T-helper 1 cell (primary cell): Measurements from ENCODE around the gene HIP1R.
A peak's percentile ranks its signal among the peaks of the same experiment; 100 is the strongest.

Source experiments
- DNase-seq, 5 donors: peaks; one replicate each; pipeline ENCODE4 v3.0.0-alpha.2; 2012 to 2020

The HIP1R gene

DNA sequence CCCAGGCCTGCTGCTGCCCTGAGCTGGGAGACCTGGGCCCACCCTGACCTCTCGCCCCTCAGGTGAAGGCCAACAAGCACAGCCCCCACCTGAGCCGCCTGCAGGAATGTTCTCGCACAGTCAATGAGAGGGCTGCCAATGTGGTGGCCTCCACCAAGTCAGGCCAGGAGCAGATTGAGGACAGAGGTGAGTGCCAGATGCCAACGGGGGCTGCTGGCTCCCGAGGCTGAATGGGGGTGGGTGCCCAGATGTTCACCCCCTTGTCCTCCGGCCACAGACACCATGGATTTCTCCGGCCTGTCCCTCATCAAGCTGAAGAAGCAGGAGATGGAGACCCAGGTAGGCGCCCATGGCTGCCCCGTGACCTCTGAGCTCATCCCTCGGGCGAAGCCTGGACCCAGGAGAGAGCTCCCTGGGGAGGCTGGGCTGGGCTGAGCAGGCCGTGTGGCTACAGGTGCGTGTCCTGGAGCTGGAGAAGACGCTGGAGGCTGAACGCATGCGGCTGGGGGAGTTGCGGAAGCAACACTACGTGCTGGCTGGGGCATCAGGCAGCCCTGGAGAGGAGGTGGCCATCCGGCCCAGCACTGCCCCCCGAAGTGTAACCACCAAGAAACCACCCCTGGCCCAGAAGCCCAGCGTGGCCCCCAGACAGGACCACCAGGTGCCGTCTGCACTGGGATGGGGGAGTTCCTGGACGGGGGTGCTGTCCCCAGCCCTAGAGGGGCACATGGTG, 25.8 kb downstream of the HIP1R start:
- DNase-seq, result no peak

DNA sequence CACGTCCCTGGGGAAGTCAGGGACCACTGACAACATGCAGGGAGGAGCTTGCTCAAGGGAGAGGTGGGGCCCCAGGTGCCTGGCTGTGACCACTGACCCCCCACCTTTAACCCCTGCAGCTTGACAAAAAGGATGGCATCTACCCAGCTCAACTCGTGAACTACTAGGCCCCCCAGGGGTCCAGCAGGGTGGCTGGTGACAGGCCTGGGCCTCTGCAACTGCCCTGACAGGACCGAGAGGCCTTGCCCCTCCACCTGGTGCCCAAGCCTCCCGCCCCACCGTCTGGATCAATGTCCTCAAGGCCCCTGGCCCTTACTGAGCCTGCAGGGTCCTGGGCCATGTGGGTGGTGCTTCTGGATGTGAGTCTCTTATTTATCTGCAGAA, 26.3 kb downstream of the HIP1R start:
- no peak for DNase-seq

DNA sequence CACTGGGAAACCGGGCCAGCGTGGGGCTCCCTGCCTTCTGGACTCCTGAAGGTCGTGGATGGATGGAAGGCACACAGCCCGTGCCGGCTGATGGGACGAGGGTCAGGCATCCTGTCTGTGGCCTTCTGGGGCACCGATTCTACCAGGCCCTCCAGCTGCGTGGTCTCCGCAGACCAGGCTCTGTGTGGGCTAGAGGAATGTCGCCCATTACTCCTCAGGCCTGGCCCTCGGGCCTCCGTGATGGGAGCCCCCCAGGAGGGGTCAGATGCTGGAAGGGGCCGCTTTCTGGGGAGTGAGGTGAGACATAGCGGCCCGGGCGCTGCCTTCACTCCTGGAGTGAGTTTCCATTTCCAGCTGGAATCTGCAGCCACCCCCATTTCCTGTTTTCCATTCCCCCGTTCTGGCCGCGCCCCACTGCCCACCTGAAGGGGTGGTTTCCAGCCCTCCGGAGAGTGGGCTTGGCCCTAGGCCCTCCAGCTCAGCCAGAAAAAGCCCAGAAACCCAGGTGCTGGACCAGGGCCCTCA, 26.9 kb downstream of the HIP1R start:
- DNase-seq, result no peak

DNA sequence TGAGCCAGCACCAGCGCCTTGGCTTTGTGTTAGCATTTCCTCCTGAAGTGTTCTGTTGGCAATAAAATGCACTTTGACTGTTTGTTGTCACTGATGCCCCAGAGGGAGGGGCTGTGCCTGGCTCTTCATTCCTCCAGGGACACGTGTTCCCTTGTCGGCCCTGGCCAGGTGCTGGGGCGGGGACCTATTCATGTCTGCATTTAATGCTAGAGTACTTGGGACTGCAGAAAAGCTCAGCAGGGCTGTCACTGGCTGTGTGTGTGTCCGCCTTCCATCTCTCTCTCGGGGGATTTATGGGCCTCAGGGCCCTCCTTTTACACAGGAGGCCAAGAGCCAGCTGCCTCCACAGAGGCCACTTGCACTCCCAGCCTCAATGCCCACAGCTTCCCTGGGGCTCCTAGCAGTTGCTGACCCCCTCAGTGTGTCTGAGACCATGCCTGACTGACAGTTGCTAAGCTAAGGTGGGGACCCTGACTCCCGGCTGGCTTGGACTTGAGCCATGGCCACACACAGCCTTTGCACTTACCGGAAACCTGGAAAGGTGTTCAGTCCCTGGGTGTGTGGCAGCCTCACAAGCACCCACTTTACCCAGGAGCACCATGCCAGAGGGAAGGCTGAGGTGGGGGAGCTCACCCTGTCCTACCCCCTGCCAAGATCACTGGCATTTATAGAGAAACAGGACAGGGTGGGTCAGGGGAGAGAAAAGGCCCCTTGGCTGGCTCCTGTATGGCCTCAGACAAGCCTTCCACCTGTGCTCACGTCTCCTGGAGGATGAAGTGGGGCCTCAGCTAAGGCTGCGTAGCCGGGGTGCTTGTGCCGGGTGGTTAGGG, 27.8 kb downstream of the HIP1R start:
- no peak for DNase-seq

DNA sequence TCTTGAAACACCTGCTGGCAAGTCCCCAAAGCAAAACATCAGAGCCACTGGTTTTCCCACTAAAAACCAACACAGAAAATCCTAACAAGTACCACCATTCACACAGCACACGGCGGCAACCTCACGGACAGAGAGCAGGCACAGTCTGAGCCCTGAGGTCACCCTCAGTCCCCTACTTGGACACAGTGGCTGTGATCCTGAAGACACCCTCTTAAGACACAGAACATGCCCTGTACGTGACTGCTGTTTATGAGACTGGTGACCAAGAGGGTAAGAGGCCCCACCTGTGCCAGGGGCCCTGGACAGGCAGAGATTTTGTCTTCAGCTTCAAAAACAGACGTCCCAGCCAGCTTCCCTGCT, 29.6 kb downstream of the HIP1R start:
- DNase-seq, result no peak

DNA sequence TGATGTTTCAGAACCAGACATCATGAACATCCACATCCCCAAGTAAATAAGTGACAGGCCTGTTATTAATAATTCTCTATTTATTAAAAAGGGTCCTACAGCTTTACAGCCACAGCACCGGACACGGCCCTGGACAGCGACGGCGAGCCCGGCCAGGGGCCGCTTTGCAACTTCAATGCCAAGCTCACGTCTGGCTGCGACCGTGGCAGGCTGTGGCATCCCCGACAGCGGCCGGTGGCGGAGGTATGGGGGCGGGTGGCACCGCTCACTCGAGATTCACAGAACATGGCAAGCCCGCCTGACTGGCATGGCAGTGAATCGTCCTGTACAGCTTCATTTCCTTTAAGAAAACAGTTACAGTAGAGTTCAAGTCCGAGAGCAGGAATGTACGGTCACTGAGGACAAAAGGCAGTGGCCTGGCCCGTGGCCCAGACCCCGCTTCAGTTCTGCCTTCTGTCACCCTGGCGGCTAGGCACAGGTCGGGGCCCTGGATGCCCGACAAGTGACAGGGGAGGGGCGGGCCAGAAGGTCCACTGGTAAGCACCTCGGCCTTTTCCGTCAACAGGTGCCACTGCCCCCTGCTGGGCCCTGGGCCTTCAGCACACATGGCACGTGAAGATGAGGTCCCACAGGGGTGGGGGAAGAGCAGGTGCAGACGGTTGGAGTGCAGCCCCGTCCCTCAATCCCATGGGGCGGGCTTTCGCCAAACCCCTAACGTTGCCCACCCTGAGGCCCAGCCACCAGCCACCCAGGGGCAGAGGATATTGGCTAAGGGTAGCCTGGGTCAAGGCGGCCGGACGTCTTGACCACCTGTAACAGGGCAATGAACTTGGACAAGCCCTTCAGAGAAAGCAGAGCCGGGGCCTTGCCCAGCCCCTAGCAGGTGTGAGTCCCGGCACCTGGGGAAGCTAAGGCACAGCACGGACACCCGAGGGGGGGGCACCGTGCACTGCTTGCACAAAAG, 30.3 kb downstream of the HIP1R start:
- no peak for DNase-seq

DNA sequence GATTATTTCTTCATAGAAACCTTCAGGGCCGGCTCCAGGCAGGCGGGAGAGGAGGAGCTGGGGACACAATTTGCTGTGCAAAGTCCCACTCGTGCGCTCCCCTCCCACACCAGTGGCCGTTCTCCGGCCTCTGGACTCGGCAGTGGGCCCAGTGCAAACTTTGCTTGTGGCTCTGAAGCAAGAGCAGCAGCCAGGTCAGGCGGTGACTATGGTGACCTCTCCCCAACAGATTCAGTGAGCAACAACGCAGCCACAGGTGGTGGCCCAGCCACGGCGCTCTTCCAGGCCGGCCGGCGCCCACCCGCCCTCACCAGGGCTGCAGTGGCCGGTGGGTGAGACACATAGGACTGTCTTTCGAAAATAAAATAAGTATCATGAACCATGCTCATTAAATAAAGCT, 31.1 kb downstream of the HIP1R start:
- DNase-seq, result no peak

DNA sequence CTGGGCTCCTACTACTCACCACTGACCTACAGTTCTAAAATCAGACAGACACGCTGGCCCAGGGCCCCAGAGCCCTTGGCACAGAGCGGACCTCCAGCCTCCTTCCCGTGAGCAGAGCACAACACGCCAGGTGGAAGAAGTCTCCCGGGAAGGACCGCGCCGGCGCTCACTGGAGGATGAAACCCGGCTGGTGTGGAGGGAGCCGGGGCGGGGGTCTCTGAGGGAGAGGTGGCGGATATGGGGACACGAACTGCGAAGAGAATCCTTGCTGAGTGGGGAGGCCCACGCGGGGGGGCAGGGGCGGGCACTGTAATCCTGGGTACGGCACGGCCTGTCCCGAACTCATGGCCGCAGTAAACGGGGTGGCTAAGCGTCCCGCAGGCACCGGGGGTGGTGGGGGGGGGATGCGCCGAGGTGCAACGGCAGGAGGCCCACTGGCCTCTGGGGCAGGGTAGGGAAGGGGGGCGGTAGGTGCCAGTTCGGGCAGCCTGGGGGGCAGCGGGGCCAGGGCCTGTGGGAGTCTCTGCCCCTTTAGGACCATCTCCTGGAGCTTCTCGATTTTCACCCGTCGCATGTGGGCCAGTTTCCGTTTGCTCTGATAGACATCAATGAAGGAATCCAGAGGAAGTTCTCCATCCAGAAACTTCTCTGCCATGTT, 31.8 kb downstream of the HIP1R start:
- no peak for DNase-seq

DNA sequence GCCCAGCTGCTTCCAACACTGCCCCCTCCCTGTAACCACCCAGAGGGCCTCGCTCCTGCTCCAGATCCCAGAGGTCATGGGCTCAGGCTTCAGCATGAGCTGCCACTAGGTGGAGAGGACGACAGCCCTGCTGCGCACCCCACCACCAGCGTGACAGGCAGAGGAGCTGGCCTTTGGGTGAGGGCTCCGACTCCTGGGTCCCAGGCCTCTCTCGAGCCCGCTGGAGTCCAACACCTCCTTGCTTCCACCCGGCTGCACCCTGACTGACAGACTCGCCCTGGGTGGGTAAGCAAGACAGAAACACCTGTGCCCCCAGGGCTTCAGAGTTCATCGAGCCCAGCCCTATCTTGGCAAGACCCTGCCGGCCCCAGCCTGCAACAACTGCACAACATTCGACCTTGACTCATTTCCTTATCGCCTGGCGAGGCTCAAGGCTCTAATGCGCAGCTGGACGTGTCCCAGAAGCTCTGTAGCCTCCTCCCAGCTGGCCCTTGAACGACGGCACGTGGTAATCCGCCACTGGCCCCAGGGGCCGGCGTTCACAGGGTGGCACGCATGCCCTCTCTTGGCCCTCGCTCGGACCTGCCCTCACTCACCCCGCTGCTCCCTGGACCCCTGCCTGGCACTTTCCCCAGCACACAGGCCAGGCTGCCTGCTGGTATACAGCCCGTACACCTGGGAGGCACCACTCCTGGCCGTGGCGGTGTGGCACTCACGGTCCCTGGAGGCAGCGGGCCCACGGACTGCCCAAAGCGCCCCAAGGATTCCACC, 32.6 kb downstream of the HIP1R start:
- DNase-seq, result no peak

DNA sequence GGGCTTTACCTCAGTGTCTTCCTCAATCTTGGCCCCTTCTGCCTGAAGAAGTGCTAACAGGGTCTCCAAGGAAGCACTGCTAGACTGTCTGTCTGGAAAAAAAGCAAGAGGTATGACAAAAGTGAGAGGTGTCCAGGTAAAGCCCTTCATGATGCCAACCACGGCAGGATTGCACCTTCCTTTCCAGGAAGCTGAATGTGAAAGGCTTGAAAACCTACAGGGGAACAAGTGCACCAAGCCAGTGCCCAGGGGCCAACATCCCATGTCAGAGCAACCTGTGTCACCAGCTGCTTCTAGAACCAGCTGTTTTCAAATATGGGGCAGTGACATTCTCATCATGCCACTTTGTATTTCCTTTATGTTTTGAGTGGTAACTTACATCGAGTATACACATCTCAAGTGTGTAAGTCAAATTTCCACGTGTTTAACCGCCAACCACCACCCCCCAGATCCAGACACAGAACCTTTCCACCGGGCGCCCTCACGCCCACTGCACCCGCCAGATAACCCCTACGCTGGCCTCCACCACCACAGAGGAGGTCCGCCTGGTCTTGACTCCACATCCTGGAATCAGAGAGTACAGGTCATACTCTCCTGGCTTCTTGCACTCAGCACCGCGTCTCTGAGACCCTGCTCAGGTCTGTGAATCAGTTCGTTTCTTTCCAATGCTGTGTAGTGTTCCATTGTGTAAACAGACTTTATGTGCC, 33.4 kb downstream of the HIP1R start:
- DNase-seq, result no peak

DNA sequence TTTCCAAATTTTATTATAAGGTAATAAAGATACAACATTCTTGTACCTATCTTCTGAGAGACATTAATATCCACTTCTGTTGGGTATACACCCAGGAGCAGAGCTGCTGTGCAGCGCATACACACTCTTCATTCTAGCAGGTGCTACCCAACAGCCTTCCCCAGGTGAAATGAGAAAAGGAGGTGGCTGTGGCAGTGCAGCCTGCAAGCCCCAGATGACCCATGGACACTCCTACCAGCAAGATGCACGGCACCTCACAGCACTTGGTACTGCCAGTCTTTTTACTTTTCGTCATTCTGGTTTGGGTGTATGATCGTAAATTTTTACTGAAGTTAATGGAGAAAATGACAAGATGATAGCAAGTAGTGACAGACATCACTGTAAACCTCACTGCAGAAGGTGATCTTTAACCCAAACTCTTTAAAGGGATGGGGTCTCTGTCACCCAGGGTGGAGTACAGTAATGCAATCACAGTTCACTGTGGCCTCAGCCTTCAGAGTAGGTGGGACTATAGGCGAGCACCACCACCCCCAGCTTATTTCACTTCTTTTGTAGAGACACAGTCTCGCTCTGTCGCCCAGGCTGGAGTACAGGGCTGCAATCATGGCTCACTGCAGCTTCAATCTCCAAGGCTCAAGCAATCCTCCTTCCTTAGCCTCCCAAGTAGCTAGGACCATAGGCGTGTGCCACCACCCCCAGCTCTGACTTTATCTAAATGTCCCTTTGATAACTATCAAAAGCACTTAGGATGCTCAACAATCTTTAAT, 34.1 kb downstream of the HIP1R start:
- no peak for DNase-seq

DNA sequence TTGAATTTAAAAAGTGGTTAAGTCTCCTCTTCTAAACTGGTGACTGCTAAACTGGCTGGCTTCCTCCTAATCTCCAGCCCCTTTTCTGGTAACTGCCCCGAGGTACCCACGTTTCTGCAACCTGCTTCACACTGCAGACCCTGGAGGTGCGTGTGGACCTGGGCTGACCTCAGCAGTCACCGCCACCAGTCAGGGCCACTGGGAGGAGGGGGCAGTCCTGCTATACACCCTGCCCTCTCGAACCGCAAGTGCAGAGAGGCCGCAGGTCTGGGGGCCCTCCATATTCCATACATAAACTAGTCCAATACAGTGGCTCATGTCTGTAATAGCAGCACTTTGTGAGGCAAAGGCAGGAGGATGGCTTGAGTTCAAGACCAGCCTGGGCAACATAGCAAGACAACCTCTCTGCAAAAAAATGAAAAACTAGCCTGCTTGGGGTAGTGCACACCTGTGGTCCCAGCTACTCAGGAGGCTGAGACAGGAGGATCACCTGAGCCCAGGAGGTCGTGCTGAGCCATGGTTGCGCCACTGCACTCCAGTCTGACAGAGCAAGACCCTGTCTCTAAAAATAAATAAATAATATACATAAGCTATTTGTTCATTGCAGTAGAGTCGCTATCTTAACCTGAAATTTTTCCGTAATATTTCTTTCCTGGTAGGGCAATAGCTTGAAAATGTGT, 35.0 kb downstream of the HIP1R start:
- DNase-seq, result no peak

DNA sequence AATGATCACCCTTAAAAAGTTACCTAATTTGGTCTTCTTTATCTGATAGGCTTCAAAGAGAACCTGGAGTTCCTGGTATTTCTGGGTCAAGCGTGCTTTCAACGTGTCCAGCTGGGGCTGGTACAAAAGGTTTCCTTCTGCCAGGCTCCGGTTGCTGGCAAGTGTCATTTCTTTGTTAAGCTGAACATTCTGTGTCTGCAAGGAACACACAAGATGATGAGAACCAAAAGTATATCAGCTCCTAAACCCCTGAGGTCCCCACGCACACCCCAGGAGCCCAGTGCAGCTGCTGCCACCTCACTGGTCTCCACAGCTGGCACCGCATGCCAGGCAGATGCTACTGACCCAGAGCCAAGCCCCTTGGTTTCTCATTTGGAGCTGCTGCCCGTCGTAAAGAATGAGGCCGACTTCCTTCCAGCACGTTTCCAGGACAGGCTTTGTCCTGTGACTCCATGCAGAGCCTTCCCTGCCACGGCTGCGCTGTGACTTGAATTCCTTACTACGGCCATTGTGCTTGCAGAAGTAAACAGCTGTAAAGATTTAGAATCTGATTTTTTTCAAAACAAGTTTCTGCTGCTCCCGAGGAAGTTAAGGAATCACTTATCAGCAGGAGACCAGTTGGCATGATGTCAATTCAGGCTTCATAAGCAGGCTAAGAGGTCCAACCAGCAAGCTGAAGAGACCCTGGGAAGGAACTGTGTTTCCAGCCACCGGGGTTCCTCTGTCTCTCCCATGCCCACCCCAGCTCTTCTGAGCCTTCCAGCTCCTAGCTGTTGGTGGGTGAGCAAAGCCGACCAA, 35.8 kb downstream of the HIP1R start:
- no peak for DNase-seq

DNA sequence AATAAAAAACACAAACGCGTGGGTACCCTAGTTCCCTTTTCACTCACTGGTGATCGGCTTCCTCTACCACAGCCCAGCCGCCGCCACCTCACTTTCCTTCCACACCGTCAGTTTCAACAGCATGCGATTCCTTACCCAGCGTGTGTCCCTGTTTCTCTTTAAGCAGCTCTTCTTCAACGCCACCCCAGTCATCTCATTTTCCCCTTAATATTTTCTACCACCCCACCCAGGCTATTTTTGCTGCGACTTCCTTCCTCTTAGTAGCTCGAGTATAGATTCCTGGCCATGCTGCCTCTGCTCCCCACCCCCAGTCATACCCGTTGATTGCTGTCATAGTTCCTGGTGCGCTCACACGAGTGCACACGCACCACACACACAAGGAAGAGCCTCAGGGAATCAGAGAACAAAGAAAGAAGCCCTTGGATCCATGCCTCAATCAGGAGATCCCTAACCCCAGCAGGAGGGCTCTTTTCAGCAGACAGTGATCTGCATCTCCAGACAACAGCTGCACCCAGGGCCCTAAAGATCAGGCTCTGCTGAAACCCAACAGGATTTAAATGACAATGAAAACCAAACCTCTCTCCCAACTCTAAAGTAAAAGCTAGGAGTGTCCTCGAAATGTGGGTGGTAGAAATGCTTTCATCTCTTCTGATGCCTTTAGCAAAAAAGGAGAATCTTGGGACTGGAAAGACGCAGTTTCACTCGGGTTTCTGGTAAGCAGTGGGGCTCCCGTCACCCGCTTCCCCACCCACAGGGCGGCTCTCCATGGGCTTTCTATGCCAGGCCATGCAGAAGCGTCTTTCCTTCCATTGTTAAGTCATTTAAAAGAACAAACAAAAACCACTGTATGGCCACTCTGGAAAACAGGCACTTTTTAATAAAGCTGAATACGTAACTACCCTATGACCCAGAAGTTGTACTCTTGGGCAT, 36.9 kb downstream of the HIP1R start:
- no peak for DNase-seq

DNA sequence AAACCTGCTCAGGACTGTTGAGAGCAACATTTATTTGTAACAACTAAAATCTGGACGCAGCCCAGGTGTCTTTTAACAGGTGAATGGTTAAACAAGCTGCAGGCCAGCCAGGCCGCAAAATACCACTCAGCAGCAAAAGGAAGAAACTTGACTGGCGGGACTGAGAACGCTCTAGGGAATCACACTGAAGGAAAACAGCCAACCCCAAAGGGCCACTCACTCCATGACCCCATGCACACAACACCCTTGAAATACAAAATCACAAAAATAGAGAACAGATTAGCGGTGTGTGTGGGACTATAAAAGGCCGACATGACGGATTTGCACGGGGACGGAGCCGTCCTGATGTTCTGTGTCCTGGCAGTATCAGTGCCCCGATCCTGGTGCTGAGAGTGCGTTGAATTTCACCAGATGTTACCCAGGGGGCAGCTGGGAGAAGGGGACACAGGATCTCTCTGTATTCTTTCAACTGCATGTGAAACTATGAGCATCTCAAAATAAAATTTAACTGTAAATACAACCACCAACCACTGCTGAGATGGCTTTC, 37.6 kb downstream of the HIP1R start:
- DNase-seq, result no peak

DNA sequence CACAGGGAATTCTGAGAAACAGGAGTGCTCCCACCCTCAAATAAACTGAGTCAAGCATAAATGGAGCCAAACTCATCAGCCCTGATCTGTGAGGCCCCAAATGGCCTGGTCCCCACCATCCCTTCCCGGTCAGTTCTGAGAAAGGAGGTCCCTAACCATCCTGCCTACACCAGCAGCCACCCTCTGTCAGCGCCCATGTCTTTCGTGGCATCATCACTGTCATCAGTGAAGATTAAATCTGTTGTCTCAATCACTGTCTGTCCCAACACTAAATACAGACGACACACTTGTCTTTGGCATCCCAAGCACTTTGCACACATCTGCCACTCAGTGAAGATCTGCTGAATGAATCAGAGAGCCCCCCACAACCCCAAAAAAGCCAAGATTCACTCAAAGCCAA, 38.3 kb downstream of the HIP1R start:
- DNase-seq, result no peak

DNA sequence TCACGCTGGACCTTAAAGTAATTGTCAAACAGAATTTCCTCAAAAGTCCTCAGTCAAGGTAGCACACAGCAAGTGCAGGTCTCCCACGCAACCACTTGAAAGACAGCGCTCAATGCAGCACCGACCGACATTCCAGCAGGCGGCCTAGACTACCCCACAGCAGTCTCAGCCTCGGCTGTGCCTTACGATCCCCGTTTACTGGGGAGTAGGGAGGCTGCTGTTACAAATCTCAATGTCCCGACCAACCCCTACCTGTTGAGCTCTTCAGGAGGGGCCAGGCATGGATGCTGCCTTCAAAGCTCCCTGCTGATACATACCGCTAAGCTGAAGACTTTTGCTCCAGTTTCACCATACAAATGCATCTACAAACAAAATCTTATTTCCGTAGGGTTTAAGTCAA, 38.8 kb downstream of the HIP1R start:
- peak in 1 of 5 donors; percentile 48 for DNase-seq
